Neuron (in vitro differentiated cells): Measurements from ENCODE around the gene SRRM2.

Experiments used
- H2AFZ ChIP-seq: one replicate; pipeline ENCODE4 v1.6.1; 2013; ENCODE audit warnings: low read depth, mild to moderate bottlenecking, inconsistent platforms, low read length, moderate library complexity
- H3K27me3 ChIP-seq: one replicate; pipeline ENCODE4 v1.6.1; 2013; ENCODE audit warnings: low read length; ENCODE audit not compliant: insufficient read depth
- H3K36me3 ChIP-seq: one replicate; pipeline ENCODE4 v1.6.1; 2013; ENCODE audit warnings: low read length; ENCODE audit not compliant: insufficient read depth
- H3K4me1 ChIP-seq: one replicate; pipeline ENCODE4 v1.6.1; 2013; ENCODE audit warnings: low read length; ENCODE audit not compliant: insufficient read depth
- H3K4me3 ChIP-seq: 2 replicates; pipeline ENCODE4 v1.5.1; 2013; ENCODE audit warnings: mild to moderate bottlenecking, low read length, moderate library complexity
- H3K9me3 ChIP-seq: one replicate; pipeline ENCODE4 v1.6.1; 2013; ENCODE audit warnings: low read length

Gene SRRM2

DNA sequence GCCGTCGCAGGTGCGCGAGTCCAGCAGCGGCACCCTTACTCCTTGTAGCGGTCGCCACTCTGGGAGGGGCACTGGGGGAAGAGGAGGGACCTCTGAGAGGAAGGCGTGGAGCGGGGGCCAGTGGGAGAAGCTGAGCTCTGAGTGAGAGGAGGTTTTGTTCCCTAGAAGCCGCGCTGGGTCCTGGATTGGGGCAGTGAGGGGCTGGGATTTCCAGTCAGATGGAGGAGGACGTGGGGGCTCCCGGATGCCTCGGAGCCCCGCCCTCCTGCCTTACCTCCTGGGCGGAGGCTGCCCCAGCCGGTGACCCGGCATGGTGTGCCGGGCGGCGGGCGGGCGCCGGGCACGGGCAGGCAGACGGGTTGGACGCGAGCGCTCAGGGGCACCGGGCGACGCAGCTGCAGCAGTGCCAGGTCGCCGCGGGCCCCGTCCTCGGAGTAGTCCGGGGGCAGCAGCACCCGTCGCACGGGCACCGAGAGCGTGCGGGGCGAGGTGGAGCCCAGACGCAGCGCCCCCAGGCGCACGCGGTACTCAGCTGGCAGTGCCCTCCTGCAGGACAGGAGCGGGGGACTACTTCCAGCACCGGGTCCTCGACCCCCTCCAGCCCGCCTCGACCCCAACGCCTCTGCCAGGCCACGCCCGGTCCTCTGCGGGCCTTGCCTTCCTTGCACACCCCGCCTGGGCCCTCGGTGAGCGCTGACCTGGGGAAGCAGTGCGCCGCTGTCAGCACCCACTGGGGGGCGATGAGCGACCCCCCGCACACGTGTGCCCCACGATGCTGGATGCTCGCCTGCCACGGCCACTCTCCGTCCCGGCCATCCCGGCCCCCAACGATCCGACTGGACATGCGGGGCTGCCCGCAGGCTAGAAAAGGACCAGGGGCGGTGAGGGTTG lies 32.9 kb downstream of the SRRM2 start:
- Histone ChIP-seq H3K4me3 (no peak overlapping the region), H3K4me1 (no peaks in the 10 kb centered on the region), H3K27me3 (no peaks in the 10 kb centered on the region), H3K9me3 (no peaks in the 10 kb centered on the region), H2AFZ (no peak overlapping the region), H3K36me3 (no peaks in the 10 kb centered on the region)

DNA sequence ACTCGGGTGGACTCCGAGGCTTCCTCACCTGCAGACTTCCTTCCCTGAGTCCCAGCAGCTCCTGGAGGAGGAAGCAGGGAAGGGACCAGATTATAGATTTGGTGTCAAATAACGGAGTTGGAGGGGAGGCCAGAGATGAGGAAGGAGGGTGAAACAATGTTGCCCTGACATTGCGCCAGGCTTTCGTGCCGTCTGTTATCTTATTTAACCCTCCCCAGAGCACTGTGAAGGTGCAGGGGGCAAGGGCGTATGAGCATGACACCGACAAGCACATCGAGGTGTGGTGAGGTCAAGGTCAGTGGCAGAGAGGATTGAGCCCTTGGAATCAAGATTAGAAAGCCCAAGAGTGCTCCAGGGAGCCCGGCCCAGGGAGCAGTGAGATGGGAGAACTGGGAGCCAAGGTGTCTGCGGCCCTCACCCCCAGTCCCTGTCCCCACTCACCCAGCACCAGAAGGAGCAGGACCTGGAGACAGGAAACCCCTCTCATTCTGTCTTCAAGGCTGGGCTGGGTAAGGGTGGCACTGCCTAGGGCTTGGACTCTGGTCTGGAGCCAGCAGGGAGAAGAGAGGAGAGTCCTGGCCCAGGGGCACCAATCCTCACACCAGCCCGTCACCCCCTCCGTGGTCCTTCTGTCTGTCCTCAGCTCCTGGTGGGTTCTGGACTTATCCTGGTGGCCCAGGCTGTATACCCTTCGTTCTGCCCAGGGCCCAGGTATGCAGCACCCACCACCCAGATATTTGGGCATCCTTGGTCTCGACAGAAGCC lies 33.8 kb downstream of the SRRM2 start:
- no peak overlapping the region for H2AFZ ChIP-seq
- no peak overlapping the region for H3K4me3 ChIP-seq
- no peaks in the 10 kb centered on the region for H3K9me3 ChIP-seq
- H3K36me3 ChIP-seq: no peaks in the 10 kb centered on the region
- peaks cover 2% of the 10 kb centered on the region for H3K27me3 ChIP-seq
- H3K4me1 ChIP-seq: no peaks in the 10 kb centered on the region

DNA sequence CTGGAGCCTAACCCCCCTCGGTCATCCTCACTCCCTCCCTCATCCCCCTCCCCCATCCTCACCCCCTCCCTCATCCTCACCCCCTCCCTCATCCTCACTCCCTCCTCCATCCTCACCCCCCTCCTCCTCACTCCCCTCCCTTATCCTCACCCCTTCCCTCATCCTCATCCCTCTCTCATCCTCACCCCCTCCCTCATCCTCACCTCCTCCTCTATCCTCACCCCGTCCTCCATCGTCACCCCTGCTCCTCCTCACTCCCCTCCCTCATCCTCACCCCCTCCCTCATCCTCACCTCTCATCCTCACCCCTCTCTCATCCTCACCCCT lies 34.4 kb downstream of the SRRM2 start:
- no peaks in the 10 kb centered on the region for H3K36me3 ChIP-seq
- H3K4me1 ChIP-seq: no peaks in the 10 kb centered on the region
- H3K9me3 ChIP-seq: no peaks in the 10 kb centered on the region
- peaks cover 2% of the 10 kb centered on the region for H3K27me3 ChIP-seq
- no peak overlapping the region for H3K4me3 ChIP-seq
- H2AFZ ChIP-seq: no peak overlapping the region

DNA sequence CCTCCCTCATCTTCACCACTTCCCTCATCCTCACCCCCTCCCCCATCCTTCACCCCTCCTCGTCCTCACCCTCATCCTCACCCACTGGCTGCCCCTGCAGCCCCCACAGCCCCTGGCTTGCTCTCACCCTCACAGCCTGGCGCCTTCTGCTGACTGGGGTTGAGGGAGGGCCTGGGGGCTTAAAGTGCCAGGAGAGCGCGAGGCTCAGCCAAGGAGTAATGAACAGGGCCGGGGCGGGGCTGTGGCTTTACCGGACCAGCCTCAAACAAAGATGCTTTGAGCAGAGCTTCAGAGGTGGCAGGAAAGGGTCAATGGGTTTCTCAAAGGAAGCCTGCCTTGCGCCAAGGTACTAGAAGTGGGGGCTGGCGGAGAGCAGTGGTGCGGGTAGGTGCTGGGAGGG lies 35.0 kb downstream of the SRRM2 start, which contains the start of gene PRSS33:
Gene PRSS33 (minus strand): TSS at position 155 of the 400 bp plus-strand sequence. CDS start 1,013 bp downstream, outside the sequence.
- Histone ChIP-seq H3K4me3 (no peak within 1 kb of the TSS), H3K4me1 (no peaks in the 10 kb centered on the region), H3K9me3 (no peaks in the 10 kb centered on the region), H3K36me3 (no peaks in the 10 kb centered on the region), H2AFZ (no peak within 1 kb of the TSS), H3K27me3 (peaks cover 2% of the 10 kb centered on the region)

DNA sequence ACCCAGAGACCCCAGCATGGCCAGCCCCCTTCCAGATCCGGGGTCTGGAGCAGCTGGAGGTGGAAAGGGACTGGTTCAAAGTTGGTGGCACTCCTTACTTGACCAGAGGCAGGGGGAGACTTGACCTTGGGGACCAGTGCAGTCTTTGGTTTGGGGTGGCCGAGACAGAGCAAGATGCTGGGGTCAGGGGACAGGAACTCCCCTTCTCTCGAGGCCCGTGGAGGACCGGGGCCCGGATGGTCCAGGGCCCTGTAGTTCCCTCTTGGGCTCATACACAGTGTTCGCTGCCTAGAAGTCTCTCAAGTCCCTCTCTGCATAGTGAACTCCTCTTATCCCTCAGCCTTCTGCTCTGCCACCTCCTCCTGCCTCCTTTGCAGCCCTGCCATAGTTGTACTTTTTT lies 35.5 kb downstream of the SRRM2 start:
- no peaks in the 10 kb centered on the region for H3K36me3 ChIP-seq
- H2AFZ ChIP-seq: no peak overlapping the region
- H3K4me3 ChIP-seq: no peak overlapping the region
- H3K27me3 ChIP-seq: peaks cover 2% of the 10 kb centered on the region
- H3K4me1 ChIP-seq: no peaks in the 10 kb centered on the region
- no peaks in the 10 kb centered on the region for H3K9me3 ChIP-seq

DNA sequence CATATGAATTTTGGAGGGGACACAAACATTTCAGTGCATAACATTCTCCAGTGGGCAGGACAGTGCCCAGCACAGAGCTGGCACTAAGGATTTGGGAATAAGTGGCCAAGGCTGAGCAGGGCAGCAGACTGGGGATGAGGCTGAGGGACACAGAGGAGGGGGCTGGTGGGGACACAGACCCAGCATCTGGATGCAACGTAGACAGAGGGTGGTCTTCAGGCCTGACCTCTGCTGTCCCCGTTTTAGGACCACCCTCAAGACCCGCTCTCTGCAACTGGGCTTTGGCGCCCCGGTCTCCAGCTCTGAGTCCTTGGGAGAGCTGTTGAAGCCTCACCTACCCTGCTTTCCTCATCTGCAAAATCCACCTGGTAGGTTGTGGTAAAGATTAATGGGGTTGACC lies 38.2 kb downstream of the SRRM2 start:
- Histone ChIP-seq H3K9me3 (no peaks in the 10 kb centered on the region), H3K36me3 (no peaks in the 10 kb centered on the region), H3K27me3 (peaks cover 5% of the 10 kb centered on the region), H3K4me1 (no peaks in the 10 kb centered on the region), H3K4me3 (no peak overlapping the region), H2AFZ (no peak overlapping the region)

DNA sequence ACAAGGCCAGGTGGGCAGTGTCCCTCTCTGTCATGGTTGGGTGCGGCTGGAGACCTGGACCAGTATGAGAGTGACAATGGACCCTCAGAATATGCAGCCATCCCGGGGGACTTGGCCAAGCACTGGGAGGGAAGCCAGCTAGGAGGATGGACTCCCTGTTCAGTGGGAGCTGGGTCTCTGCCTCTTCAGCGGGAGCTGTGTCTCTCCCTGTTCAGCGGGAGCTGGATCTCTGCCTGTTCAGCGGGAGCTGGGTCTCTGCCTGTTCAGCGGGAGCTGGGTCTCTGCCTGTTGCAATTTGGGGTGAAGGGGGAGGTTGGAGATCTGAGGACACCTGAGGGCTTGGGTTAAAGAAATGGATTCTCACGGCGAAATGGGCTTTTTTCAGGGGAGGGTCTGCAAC lies 38.7 kb downstream of the SRRM2 start:
- Histone ChIP-seq H3K9me3 (no peaks in the 10 kb centered on the region), H2AFZ (no peak overlapping the region), H3K4me3 (no peak overlapping the region), H3K36me3 (no peaks in the 10 kb centered on the region), H3K4me1 (no peaks in the 10 kb centered on the region), H3K27me3 (peaks cover 5% of the 10 kb centered on the region)

DNA sequence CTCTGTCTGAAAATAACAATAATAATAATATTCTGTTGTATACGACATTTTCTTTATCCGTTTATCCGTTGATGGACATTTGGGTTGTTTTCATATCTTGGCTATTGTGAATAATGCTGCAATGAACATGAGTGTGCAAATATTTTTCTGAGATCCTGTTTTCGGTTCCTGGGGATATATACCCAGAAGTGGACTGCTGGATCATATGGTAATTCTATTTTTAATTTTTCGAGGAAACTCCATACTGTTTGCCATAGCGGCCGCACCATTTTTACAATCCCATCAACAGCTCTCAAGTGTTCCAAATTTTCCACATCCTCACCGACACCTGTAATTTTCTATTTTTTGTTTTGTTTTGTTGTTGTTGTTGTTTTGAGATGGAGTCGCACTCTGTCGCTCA lies 40.5 kb downstream of the SRRM2 start:
- H2AFZ ChIP-seq: no peak overlapping the region
- peaks cover 5% of the 10 kb centered on the region for H3K27me3 ChIP-seq
- no peak overlapping the region for H3K4me3 ChIP-seq
- H3K36me3 ChIP-seq: no peaks in the 10 kb centered on the region
- H3K9me3 ChIP-seq: no peaks in the 10 kb centered on the region
- no peaks in the 10 kb centered on the region for H3K4me1 ChIP-seq

DNA sequence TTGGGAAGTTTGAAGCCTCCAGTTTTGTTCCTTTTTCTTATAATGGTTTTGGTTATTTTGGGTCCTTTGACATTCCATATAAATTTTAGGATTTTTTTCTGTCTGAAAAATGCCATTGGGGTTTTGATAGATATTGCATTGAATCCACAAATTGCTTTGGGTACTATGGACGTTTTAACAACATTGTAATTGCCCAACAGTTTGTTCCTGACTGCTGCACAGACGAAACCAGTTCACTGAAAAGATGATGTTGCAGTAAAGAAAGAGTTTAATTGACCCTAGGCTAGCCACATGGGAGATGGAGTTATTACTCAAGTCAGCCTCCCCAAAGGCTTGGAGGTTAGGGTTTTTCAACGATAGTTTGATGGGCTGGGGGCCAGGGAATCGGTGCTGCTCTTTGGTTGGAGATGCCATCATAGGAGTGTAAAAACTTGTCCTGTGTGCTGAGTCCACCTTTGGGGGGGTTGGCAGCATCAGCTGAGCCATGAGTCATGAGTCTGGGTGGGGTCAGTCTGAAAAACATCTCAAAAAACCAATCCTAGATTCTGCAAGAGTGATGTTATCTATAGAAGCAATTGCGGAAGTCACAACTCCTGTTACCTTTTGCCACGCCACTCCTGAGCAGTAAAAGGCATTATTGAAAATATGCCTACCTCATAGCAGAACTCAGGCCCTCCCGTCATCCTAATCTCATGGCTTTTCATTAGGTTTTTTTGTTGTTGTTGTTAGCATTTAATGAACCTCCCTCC lies 43.1 kb downstream of the SRRM2 start:
- Histone ChIP-seq H2AFZ (no peak overlapping the region), H3K4me1 (no peaks in the 10 kb centered on the region), H3K27me3 (peaks cover 5% of the 10 kb centered on the region), H3K36me3 (no peaks in the 10 kb centered on the region), H3K9me3 (no peaks in the 10 kb centered on the region), H3K4me3 (no peak overlapping the region)

DNA sequence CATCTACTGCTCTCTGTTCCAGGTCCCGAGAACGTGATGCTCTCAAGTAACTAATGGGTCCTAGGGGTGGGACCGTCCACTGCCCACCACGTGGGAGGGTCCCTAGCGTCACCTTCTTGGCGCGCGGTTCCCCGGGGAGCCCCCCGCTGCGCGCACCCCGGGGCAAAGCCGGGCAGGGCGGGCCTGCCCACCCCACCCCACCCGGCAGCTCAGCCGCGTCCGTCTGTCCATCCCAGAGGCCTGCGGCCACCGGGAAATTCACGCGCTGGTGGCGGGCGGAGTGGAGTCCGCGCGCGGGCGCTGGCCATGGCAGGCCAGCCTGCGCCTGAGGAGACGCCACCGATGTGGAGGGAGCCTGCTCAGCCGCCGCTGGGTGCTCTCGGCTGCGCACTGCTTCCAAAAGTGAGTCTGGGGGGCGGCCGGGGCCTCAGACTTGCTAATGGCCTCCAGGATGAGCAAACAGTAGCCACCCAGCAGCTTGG lies 46.3 kb downstream of the SRRM2 start:
- Histone ChIP-seq H3K36me3 (no peaks in the 10 kb centered on the region), H3K4me1 (no peaks in the 10 kb centered on the region), H3K9me3 (no peaks in the 10 kb centered on the region), H2AFZ (no peak overlapping the region), H3K27me3 (peaks cover 3% of the 10 kb centered on the region), H3K4me3 (no peak overlapping the region)

DNA sequence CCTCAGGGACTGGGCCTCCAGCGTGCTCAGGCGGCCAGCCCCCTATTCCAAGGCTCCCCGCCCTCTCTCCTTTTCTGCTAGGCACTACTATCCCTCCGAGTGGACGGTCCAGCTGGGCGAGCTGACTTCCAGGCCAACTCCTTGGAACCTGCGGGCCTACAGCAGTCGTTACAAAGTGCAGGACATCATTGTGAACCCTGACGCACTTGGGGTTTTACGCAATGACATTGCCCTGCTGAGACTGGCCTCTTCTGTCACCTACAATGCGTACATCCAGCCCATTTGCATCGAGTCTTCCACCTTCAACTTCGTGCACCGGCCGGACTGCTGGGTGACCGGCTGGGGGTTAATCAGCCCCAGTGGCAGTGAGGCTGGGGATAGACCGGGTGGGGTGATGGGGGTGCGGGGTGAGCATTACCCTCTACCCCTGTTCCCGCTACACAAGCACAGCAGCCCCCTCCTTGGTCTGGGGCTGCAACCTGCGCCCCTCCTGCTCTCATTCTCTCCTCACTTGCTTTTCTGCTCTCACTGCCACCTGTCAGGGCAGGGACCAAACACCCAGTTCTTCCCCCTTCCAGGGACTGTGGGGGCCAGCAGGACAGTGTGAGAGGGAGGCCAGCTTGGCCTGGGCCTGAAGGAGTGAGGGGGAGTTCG lies 46.9 kb downstream of the SRRM2 start:
- Histone ChIP-seq H3K36me3 (no peaks in the 10 kb centered on the region), H3K9me3 (peaks cover 5% of the 10 kb centered on the region), H3K27me3 (no peaks in the 10 kb centered on the region), H2AFZ (no peak overlapping the region), H3K4me3 (no peak overlapping the region), H3K4me1 (no peaks in the 10 kb centered on the region)

DNA sequence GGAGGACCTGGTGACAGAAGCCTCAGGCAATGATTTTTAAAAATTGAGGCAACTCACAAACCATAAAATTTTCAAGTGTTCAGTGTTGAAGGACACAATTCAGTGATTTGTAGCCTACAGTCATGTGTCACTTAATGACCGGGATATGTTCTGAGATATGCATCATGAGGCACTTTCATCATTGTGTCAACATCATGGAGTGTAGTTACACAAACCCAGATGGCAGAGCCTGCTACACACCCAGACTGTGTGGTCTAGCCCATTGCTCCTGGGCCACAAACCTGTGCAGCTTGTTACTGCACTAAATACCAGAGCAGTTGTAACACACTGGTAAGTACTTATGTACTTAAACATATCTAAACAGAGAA lies 47.4 kb downstream of the SRRM2 start:
- Histone ChIP-seq H3K4me1 (no peaks in the 10 kb centered on the region), H3K36me3 (no peaks in the 10 kb centered on the region), H3K9me3 (peaks cover 6% of the 10 kb centered on the region), H3K4me3 (no peak overlapping the region), H3K27me3 (no peaks in the 10 kb centered on the region), H2AFZ (no peak overlapping the region)
